NCI-H2107 treated with DMSO at 0.1 percent for 48 hours (cell line): ENCODE data around the gene IL1RAPL2.
"Not testable (repeated sequence)": the region's sequence is repeated elsewhere in the genome, so short reads cannot be mapped to it uniquely, and the experiment has no call there.

Experiments used
- DNase-seq: peaks from one replicate; lab custom pipeline; 2025; ENCODE audit not compliant: unreplicated experiment; lab: John Stamatoyannopoulos, UW

IL1RAPL2 gene

GRCh38 chrX:104669063-104669462 lies 103.1 kb downstream of the IL1RAPL2 start:
- DNase-seq, result no peak

GRCh38 chrX:104670051-104670450 lies 104.1 kb downstream of the IL1RAPL2 start:
- no peak for DNase-seq

- not testable (repeated sequence) for DNase-seq
These were observed 111.5 kb downstream of the IL1RAPL2 start for GRCh38 chrX:104677517-104677916.

GRCh38 chrX:104679175-104679574 lies 113.2 kb downstream of the IL1RAPL2 start:
- DNase-seq, result no peak

- no peak for DNase-seq
These were observed 115.2 kb downstream of the IL1RAPL2 start for GRCh38 chrX:104681214-104681613.

- DNase-seq, result no peak
These were observed 118.1 kb downstream of the IL1RAPL2 start for GRCh38 chrX:104684077-104684476.

DNA sequence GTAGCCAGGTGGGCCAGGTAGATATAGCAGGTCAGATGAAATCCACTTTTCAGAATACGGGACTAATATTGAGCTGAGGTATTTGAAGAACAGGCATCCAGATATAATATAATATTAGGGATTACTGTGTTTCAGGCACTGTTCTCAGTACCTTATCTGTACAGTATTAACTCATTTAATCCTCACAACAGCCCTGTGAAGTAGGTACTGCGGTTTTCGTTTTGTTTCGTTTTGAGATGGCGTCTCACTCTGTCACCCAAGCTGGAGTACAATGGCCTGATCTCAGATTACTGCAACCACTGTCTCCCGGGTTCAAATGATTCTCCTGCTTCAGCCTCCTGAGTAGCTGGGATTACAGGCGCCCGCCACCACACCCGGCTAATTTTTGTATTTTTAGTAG lies 129.6 kb downstream of the IL1RAPL2 start:
- DNase-seq, result no peak

DNA sequence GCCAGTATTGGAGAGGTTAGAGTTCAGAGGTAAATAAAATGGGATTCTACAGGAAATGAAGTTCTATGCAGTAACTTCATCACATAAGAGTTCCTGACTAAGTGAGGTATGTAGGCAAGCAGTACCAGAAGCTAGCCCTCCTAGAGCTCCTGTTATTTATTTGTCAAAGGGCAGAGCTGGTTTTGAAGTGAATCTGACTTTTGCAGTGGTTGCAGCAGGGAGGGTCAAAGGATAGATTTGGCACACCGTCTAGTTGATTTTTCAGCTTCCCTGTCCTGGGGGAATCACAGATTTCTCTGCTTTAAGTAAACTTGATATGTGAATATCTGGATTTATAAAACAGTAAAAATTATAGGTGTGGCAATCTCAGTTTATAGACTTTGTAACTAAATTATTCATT lies 130.7 kb downstream of the IL1RAPL2 start:
- DNase-seq, result no peak

DNA sequence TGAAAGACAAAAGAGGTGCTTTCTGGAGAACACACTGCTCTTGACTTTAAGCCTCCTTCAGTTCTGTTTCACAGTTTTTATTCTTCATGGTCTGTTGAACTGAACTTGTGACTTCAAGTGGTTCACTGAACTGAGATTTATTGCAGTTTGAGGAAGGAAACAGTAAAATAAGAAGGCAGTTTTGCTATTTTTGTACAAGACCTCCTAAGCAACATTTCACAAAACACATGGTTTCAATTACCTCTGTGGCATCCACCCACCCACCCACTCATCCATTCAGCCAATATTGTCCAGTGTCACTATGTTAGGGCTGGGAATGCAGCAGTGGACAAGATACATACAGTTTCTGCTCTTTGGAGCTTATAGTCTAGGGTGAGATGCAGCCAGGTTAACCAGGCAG lies 131.3 kb downstream of the IL1RAPL2 start:
- DNase-seq, result no peak

- no peak for DNase-seq
These were observed 141.0 kb downstream of the IL1RAPL2 start for GRCh38 chrX:104707042-104707441.

- no peak for DNase-seq
These were observed 141.6 kb downstream of the IL1RAPL2 start for GRCh38 chrX:104707572-104707971.

DNA sequence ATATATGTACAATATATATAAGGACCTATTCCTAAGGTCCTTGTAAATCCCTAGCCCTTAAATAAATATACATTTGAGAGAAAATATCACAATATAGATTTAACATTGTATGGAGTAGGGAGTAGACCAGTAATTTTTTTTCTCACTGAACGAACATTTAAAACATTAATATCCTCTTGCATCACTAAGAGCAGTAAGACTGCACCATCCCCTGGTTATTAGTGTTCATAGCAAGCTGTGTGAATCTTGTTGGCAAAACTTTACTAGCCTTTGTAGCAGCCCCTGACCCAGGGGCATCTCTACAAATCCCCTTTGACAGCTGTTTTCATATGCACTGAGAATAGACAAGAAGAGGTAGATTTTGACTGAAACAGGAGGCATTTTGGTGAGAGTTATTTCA lies 146.5 kb downstream of the IL1RAPL2 start:
- no peak for DNase-seq

DNA sequence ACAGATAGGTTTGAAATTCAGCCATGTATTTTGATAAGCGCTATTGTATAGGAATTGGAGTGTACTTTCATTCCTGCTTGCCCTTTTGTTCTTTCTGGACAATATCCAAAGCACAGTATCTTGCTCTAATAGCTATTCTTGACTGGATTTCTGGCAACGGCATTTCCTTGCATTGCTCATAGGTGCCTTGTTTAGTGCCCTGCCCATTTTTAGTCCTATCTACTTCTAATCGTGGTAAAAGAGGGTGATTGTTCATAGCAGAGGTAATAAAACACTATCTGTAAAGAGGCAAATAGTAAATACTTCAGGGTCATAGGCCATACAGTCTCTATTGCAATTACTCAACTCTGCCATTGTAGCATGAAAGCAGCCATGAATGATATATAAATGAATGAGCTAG lies 155.9 kb downstream of the IL1RAPL2 start:
- DNase-seq, result no peak

GRCh38 chrX:104728456-104728855 lies 162.5 kb downstream of the IL1RAPL2 start:
- DNase-seq, result no peak

DNA sequence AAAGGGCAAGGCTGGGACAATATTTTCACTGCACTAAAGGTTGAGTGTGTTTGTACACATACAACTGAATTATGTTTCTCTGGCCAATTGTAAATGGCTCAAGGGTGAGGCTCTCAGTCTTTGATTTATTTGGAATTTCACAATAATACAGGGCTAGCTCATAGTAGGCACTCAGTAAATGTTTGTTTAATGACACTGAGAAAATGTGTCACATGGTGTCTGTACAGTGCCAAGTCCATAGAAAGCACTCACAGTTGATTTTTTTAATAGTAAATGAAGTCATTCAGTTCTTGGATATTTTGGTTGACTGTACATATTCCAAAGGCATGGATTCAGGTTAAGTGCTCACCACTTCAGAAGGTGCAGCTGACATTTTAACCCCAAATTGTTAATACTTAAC lies 176.4 kb downstream of the IL1RAPL2 start:
- DNase-seq, result no peak

DNA sequence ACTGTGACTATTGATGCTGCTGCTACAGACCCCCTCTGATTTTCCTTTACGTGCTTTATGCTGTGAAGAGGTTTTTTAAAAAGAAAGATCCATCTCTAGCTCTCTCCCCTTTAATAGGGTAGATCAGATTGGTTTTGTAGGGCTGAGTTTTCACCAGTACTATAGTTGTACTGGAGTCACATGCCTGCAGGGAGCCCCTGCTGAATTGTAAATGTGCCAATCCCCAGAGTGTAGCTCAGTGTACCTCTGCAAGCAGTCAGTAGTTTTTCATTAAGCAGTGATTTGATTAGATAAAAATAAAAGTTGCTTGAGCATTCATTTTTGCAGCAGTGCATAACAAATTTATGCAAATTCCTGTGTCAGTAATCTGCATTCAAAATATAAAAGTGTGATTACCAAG lies 179.2 kb downstream of the IL1RAPL2 start:
- DNase-seq, result no peak

DNA sequence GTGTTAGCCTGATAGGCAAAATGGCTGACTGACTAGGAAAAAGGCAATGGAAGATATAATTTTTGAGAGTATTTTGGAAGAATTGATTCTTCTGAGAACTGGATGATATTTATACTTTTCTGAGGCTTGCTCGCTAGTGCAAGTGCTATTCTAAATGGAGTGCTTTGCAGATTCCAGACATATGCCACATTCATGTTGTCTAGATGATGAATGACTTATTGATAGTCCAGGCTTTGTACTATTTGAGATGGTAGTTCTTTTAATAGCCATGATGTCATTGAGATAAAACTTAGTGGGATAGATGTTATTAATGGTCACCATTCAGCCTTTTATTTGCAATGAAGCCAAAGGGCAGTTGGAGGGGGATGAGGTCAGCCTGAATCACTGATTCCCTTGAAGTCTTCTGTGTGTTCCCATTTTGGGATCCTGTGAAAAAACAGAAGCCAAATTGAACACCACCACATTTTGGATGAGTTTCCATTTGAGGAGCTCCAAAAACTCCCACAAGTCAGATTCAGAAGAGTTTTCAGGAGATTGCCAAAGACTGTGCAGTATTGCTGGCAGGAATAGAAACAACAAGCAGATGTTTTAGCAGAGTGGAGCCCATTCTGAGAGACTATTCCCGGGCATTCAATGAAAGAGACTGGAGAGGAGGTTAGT lies 184.1 kb downstream of the IL1RAPL2 start:
- DNase-seq, result no peak

DNA sequence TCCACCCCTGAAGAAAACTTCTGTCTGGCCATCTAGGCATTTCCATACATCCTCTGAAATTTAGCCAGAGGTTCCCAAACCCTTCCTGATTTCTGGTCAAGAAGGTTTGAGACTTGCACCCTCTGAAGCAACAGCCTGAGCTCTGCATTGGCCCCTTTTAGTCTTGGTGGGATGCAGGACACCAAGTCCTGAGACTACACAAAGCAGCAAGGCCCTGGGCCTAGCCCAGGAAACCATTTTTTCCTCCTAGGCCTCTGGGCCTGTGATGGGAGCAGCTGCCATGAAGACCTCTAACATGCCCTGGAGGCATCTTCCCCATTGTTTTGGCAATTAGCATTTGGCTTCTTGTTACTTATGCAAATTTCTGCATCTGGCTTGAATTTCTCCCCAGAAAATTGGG lies 196.6 kb downstream of the IL1RAPL2 start:
- DNase-seq, result no peak

DNA sequence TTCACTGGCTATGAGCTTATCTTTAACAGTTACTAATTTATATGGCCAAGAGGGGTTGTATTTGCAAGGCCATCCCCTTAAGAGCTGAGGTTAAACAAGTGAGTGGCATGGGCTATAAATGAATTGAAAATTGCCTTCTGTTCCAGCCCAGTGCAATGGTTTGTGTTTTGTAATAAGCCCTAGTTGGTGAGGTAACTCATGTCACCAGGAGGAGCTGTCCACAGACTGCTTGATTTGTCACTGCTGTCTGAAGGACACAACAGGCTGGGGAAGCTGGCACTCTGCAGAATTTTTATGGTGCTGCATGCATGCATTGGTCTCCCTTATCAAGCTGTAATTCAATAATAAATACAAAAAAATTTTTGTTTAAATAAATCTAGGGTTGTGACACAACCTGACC lies 223.8 kb downstream of the IL1RAPL2 start:
- DNase-seq, result no peak

DNA sequence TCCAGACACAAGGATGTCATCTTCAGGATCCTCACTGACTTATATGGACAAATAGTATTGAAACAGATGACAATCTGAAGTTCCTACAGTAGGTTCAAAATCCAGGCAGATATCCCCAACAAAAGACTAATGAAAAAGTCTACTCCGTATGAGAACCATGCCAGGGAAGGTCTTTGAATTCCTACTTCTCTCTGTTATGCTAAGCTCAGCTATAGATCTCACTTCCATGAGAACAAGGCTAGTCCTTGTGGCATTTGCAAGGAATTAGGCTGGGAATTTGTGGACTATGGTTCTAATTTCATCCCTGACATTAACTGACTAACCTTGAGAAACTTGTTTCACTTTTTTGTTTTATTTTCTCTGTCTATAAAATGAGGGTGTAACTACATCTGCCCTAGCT lies 229.8 kb downstream of the IL1RAPL2 start:
- DNase-seq, result no peak

GRCh38 chrX:104803219-104803618 lies 237.2 kb downstream of the IL1RAPL2 start:
- no peak for DNase-seq

DNA sequence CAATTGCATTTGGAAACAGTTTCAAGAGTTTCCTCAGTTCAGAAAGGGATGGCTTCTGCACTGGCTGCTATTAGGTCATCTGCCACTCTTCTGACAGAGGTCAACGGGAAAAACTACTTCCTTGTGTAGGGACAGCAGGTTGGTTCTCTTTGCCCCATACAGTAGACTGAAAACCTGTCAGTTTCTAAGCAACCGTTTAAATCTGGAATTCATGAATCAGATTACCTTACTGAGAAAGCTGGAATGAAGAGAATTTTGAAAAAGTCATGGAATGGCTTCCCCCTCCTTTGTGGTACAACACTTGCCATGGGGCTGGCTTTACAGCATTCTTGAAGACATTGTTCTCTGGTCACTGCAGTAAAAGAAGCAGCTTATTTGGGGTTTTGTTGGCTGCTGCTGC lies 240.3 kb downstream of the IL1RAPL2 start:
- DNase-seq, result no peak

DNA sequence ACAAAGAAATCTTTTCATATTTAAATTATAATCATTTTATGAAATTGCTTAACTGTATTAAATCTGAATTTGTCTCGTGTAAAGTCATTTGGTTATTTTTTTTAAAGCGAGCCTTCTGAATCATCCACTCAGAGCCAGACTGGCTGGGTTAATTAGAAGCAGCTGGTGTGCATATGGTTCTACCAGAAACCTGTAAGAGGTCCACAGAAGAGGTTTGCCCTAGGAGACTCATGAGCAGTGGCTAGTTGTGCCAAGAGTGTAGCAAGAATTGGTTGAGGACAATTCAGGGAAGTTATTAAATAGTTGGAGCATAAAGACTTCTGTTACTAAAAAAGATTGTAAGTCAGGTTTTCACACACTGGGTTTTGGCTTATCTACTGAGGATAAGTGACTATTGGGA lies 267.4 kb downstream of the IL1RAPL2 start:
- no peak for DNase-seq

DNA sequence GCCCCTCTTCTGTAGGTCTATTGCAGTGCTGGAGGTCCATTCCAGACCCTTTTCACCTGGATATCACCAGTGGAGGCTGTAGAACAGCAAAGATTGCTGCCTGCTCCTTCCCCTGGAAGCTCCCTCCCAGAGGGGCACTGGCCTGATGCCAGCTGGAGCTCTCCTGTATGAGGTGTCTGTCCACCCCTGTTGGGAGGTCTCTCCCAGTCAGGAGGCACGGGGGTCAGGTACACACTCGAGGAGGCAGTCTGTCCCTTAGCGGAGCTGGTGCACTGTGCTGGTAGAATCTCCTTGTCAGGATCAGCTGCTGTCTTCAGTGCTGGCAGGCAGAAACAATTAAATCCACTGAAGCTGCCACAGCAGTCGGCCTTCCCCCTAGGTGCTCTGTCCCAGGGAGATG lies 276.6 kb downstream of the IL1RAPL2 start:
- no peak for DNase-seq
